GM18502 (cell line): ENCODE data around the gene EDN1.

ENCODE experiments used
- ATAC-seq: cut with Tn5 transposase; IDR thresholded peaks from one replicate; pipeline ENCODE4 v1.9.1; 2021; ENCODE audit warnings: mild to moderate bottlenecking; ENCODE audit not compliant: unreplicated experiment, poor library complexity

Gene EDN1

GRCh38 chr6:12289933-12290820 is at the start of gene EDN1:
TSS of gene EDN1 (plus strand) at chr6:12290361. CDS start at chr6:12290630, 269 bp downstream.
- ATAC-seq: peak; percentile 84

- no peak for ATAC-seq
These were observed 48.5 kb upstream of the EDN1 start for GRCh38 chr6:12241493-12242175.

- ATAC-seq: no peak
These were observed 47.0 kb upstream of the EDN1 start for GRCh38 chr6:12243169-12243568.

GRCh38 chr6:12245360-12245759 is 44.8 kb upstream of the EDN1 start:
- no peak for ATAC-seq

- ATAC-seq: no peak
These were observed 44.1 kb upstream of the EDN1 start for GRCh38 chr6:12245763-12246718.

GRCh38 chr6:12246900-12247299 is 43.3 kb upstream of the EDN1 start:
- ATAC-seq: no peak

GRCh38 chr6:12249541-12250382 is 40.4 kb upstream of the EDN1 start:
- no peak for ATAC-seq

- no peak for ATAC-seq
These were observed 39.8 kb upstream of the EDN1 start for GRCh38 chr6:12250383-12250770.

- ATAC-seq: no peak
These were observed 36.0 kb upstream of the EDN1 start for GRCh38 chr6:12254210-12254609.

GRCh38 chr6:12258191-12258590 is 32.0 kb upstream of the EDN1 start:
- ATAC-seq: no peak

GRCh38 chr6:12258591-12259075 is 31.5 kb upstream of the EDN1 start:
- no peak for ATAC-seq

- ATAC-seq: no peak
These were observed 29.6 kb upstream of the EDN1 start for GRCh38 chr6:12260458-12261093.

GRCh38 chr6:12261502-12261901 is 28.7 kb upstream of the EDN1 start:
- ATAC-seq: no peak

- no peak for ATAC-seq
These were observed 27.7 kb upstream of the EDN1 start for GRCh38 chr6:12262236-12263061.

- ATAC-seq: no peak
These were observed 26.8 kb upstream of the EDN1 start for GRCh38 chr6:12263403-12263802.

- ATAC-seq: no peak
These were observed 25.5 kb upstream of the EDN1 start for GRCh38 chr6:12264671-12265070.

GRCh38 chr6:12265296-12265695 is 24.9 kb upstream of the EDN1 start:
- no peak for ATAC-seq

GRCh38 chr6:12265791-12266190 is 24.4 kb upstream of the EDN1 start:
- no peak for ATAC-seq
